BLaER1 (cell line): ENCODE measurements around the gene PLA1A.

Source experiments
- H3K27ac ChIP-seq: shearing (Covaris generic); formaldehyde crosslinking; 2 replicates; pipeline ENCODE4 v1.8.1; 2022
- H3K27me3 ChIP-seq: shearing (Covaris generic); formaldehyde crosslinking; 2 replicates; pipeline ENCODE4 v1.8.1; 2022
- H3K36me3 ChIP-seq: shearing (Covaris generic); formaldehyde crosslinking; 2 replicates; pipeline ENCODE4 v1.8.1; 2022
- H3K4me1 ChIP-seq: shearing (Covaris generic); formaldehyde crosslinking; 2 replicates; pipeline ENCODE4 v1.8.1; 2022
- H3K4me2 ChIP-seq: shearing (Covaris generic); formaldehyde crosslinking; 2 replicates; pipeline ENCODE4 v1.8.1; 2022
- H3K4me3 ChIP-seq: shearing (Covaris generic); formaldehyde crosslinking; 2 replicates; pipeline ENCODE4 v1.8.1; 2022
- H3K9ac ChIP-seq: shearing (Covaris generic); formaldehyde crosslinking; 2 replicates; pipeline ENCODE4 v1.8.1; 2022
- H3K9me3 ChIP-seq: shearing (Covaris generic); formaldehyde crosslinking; 2 replicates; pipeline ENCODE4 v1.8.1; 2022
- H4K20me1 ChIP-seq: shearing (Covaris generic); formaldehyde crosslinking; 2 replicates; pipeline ENCODE4 v1.8.1; 2022
- Cebpa-rat ChIP-seq: shearing (Covaris generic); IDR thresholded peaks from 2 replicates; pipeline ENCODE4 v1.8.1; 2022

PLA1A gene

DNA sequence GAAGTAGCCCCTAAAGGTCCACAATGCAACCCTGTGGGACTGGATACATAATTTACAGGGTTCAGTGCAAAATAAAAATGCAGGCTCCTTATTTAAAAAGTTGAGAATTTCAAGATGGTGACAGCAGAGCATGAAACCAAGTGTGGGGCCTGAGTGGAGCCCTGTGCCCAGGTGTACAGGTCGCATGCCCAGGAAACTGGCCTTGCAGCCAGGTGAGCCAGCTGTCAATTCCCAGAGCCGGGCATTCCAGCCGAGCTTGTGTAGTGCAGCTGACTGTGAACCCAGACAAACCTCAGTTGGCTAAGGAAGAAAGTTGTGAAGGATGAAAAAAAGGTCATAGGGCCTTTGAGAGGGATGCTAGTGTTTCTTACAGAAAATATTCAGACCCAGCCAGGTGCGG, 35.1 kb downstream of the PLA1A start:
- Histone ChIP-seq H3K4me2 (no peak overlapping the region), H3K9me3 (no peaks in the 10 kb centered on the region), H3K4me3 (no peak overlapping the region), H3K36me3 (no peaks in the 10 kb centered on the region), H3K4me1 (peaks cover 3% of the 10 kb centered on the region), H3K27me3 (no peaks in the 10 kb centered on the region), H3K27ac (no peak overlapping the region), H3K9ac (no peak overlapping the region), H4K20me1 (no peaks in the 10 kb centered on the region)
- no peak for TF ChIP-seq Cebpa-rat

GRCh38 chr3:119635719-119636118, 38.0 kb downstream of the PLA1A start:
- Histone ChIP-seq H3K36me3 (no peaks in the 10 kb centered on the region), H3K4me1 (peaks cover 16% of the 10 kb centered on the region), H3K27me3 (no peaks in the 10 kb centered on the region), H3K4me2 (no peak overlapping the region), H3K9me3 (no peaks in the 10 kb centered on the region), H3K9ac (no peak overlapping the region), H4K20me1 (no peaks in the 10 kb centered on the region), H3K27ac (no peak overlapping the region), H3K4me3 (no peak overlapping the region)
- TF ChIP-seq Cebpa-rat = no peak

GRCh38 chr3:119636249-119636648, 38.6 kb downstream of the PLA1A start:
- TF ChIP-seq Cebpa-rat = no peak
- Histone ChIP-seq H3K4me3 (no peak overlapping the region), H3K9ac (no peak overlapping the region), H3K9me3 (no peaks in the 10 kb centered on the region), H3K27me3 (no peaks in the 10 kb centered on the region), H3K27ac (no peak overlapping the region), H3K36me3 (no peaks in the 10 kb centered on the region), H3K4me2 (no peak overlapping the region), H4K20me1 (no peaks in the 10 kb centered on the region), H3K4me1 (peaks cover 16% of the 10 kb centered on the region)

DNA sequence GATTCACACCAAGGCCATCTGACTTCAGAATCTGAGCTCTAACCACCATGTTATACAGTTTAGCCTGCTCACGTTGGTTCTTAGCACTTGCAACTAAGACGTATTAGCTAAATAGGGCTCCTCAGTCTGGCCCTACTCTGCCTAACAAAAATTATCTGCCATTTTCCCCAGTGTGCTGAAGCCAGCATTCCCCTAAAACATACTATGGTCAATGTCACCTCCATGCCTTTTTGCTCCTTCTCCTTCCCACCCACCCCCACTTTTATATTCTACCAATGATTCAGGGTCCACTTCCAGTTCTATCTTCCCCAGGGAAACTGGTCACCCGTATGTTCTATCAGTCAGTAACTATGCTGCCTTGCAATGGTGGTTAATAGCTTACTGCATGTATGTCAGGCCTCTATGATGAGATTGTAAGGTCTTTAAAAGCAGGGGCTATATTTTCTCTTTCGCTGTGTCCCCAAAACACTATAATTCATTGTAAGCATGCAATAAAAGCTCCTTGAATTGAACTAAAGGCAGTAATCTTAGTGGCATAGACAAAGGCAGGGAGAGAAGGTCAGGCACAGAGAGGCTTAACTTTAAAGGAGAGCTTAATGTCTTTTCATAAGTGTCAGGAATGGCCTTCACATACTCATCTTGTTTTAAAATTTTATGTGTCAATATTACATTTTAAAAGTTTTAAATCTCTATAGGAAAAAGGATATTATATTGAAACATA, 39.4 kb downstream of the PLA1A start:
- no peaks in the 10 kb centered on the region for H4K20me1 ChIP-seq
- H3K4me1 ChIP-seq = peaks cover 16% of the 10 kb centered on the region
- no peak overlapping the region for H3K27ac ChIP-seq
- H3K27me3 ChIP-seq = no peaks in the 10 kb centered on the region
- no peaks in the 10 kb centered on the region for H3K36me3 ChIP-seq
- no peak overlapping the region for H3K4me3 ChIP-seq
- TF ChIP-seq Cebpa-rat = no peak
- no peak overlapping the region for H3K9ac ChIP-seq
- no peaks in the 10 kb centered on the region for H3K9me3 ChIP-seq
- H3K4me2 ChIP-seq = no peak overlapping the region

DNA sequence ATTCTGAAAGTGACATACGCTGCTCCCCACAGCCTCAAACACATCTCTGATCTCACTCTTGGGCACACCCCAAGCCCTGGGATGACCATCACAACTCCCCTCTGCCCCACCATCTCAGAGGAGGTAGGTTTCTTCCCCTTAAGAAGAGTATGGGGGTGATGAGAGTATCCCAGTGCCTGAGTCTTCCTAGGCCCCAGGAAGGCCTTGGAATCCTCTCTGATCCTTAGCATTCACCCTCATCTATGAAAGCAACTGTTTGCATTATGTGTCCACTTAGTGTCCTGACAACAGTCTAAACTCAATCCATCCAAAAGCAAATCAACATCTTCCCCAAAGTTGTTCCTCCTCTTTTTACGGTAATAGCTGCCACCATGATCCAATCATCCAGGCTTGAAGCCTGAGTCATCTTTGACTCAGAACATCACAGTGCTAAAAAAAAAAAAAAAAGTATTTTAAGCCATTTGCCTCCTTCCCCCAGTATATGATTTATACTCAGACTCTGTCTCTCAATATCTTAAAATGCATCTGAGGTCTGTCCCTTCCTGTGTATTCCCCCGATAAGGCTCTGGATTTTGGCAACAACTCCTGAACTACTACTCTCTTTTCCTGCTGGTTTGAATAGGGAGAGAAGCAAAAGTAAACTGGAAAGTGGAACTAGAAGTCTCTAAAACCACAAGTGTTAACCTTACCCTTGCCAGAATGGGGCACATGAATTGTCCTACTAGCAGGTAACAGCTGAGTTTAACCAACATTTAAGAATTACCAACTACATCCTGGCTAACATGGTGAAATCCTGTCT, 40.2 kb downstream of the PLA1A start:
- Histone ChIP-seq H3K4me2 (peak overlapping the region; percentile 13; the same call in 1 of the 2 replicates), H3K9me3 (no peaks in the 10 kb centered on the region), H3K4me3 (no peak overlapping the region), H4K20me1 (no peaks in the 10 kb centered on the region), H3K36me3 (no peaks in the 10 kb centered on the region), H3K9ac (no peak overlapping the region), H3K27me3 (no peaks in the 10 kb centered on the region), H3K27ac (no peak overlapping the region), H3K4me1 (peaks cover 16% of the 10 kb centered on the region)
- no peak for TF ChIP-seq Cebpa-rat

- H3K4me2 ChIP-seq = no peak overlapping the region
- no peak overlapping the region for H3K27ac ChIP-seq
- H4K20me1 ChIP-seq = no peaks in the 10 kb centered on the region
- H3K4me3 ChIP-seq = no peak overlapping the region
- peaks cover 16% of the 10 kb centered on the region for H3K4me1 ChIP-seq
- H3K9me3 ChIP-seq = no peaks in the 10 kb centered on the region
- no peak for TF ChIP-seq Cebpa-rat
- no peak overlapping the region for H3K9ac ChIP-seq
- no peaks in the 10 kb centered on the region for H3K27me3 ChIP-seq
- no peaks in the 10 kb centered on the region for H3K36me3 ChIP-seq
These were observed 42.0 kb downstream of the PLA1A start for GRCh38 chr3:119639494-119640350.

- Histone ChIP-seq H3K4me1 (peaks cover 16% of the 10 kb centered on the region), H3K4me2 (no peak overlapping the region), H3K9me3 (no peaks in the 10 kb centered on the region), H4K20me1 (no peaks in the 10 kb centered on the region), H3K27ac (no peak overlapping the region), H3K4me3 (no peak overlapping the region), H3K36me3 (no peaks in the 10 kb centered on the region), H3K27me3 (no peaks in the 10 kb centered on the region), H3K9ac (no peak overlapping the region)
- no peak for TF ChIP-seq Cebpa-rat
These were observed 43.7 kb downstream of the PLA1A start for GRCh38 chr3:119641416-119641815.

DNA sequence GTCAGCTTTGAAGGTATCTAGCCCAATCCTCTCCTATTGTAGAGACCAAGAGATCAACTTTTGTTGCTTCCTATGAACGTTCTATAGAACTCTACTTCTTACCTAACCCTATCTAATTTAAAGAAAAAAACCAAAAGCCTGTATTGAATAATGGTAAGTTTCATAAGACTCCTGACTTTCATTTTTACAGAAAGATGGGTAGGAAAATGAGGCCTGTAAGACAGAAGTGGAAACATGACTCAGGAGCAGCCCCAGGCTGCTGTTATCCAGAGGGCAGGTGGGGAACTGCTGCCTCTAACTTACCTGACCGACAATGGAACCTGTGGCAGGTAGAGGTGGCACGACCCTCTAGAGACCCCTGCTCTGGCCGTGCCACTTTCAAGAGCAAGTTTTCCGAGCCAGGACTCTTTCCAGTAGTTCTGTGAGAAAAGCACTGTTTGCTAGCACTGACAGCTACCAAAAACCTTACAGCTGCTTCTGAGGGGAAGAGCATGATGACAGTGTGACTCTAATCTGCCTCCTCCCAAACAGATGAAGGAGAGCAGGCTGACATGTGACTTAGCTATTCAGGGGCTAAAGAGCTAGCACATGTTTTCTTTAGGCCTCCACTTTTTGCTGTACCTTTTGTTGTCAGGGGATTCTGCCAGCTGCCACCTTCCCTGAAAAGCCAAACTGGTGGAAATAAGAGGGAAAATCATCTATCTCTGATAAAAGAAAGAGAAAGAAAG, 45.2 kb downstream of the PLA1A start:
- no peak overlapping the region for H3K4me2 ChIP-seq
- H3K36me3 ChIP-seq = no peaks in the 10 kb centered on the region
- no peaks in the 10 kb centered on the region for H3K27me3 ChIP-seq
- no peak overlapping the region for H3K4me3 ChIP-seq
- H3K4me1 ChIP-seq = peaks cover 12% of the 10 kb centered on the region
- no peaks in the 10 kb centered on the region for H4K20me1 ChIP-seq
- no peak for TF ChIP-seq Cebpa-rat
- H3K9ac ChIP-seq = no peak overlapping the region
- H3K27ac ChIP-seq = no peak overlapping the region
- H3K9me3 ChIP-seq = no peaks in the 10 kb centered on the region

GRCh38 chr3:119643528-119643927, 45.8 kb downstream of the PLA1A start:
- Histone ChIP-seq H3K27ac (no peak overlapping the region), H3K9me3 (no peaks in the 10 kb centered on the region), H3K4me1 (peaks cover 6% of the 10 kb centered on the region), H3K27me3 (no peaks in the 10 kb centered on the region), H3K4me2 (no peak overlapping the region), H3K9ac (no peak overlapping the region), H3K4me3 (no peak overlapping the region), H3K36me3 (no peaks in the 10 kb centered on the region), H4K20me1 (no peaks in the 10 kb centered on the region)
- TF ChIP-seq Cebpa-rat = no peak
